ENCODE results near the gene PLA2G4B.

PLA2G4B gene

DNA sequence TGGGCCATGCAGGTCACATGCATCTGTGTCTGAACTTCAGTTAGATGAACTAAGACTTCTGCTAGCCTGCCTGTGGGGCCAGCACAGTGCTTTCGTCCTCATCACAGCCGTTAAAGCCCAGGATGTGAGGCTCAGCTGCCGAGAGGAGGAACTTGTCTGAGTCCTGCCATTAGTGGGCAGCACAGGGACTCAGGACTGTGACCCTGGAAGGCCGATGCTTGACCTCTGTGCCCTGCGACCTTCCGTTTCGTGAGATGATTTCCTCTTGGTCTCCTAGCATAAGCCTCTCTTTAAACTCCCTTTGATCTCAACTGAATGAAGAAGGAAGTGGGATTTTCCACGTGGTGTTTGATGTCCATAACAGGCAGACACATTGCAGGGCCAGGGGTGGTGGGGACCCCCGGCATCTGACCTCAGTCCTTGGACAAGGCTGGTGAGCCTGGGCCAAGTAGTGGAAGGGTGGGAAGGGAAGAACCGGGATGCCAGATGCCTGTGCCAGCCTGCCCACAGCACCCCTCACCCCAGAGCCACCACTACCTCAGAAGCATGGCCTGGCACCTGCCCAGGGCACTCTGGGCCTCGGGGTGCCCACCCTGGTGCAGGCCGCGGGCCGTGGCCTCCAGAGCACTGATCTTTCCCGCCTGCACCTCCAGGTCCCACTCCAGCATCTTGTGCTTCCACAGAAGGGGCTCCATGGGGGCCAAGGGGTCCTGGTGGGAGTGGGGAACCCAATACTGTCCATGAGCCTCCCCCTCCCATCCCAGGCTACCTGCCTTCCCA is 21.6 kb downstream of the PLA2G4B start:
- intact Hi-C loops (cut with DNase I), result no loop called here

DNA sequence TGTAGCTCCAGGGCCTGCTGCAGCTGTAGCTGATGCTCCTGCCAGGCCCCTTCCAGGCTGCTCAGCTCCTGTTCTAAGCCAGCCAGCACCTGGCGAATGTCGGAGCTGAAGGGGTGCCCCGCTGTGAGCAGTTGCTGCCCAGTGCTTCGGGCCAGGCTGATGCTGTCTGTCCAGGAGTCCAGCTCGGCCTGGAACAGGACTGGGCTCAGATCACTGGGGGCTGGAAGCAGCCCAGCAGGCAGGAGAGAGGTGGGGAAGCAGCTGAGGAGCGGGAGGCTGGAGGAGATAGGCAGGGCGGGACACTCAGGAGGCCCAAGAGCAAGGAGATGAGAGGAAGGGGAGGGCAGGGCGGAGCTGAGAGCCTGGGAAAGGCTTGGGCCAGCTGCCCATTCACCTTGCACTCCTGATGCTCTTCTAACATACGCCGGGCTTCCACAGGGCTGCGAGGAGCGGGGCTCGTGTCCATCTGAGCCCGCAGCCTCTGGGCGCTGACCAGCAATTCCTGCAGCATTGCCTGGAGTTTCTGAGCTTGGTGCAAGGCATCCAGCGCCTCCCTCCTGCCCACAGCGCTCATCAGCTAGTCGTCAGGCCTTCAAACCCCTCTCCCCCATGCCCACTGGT is 23.2 kb downstream of the PLA2G4B start:
- intact Hi-C loops (cut with DNase I), result no loop called here
- no peak for DNase-seq

More for the DNA sequence above, 21.6 kb downstream of the PLA2G4B start:
- no peak for DNase-seq

GRCh38 chr15:41862515-41863116 is 24.0 kb downstream of the PLA2G4B start:
- no peak for DNase-seq
- intact Hi-C loops (cut with DNase I), result no loop called here

GRCh38 chr15:41865490-41866055 is 26.9 kb downstream of the PLA2G4B start:
- intact Hi-C loops (cut with DNase I), result no loop called here
- DNase-seq, result no peak

DNA sequence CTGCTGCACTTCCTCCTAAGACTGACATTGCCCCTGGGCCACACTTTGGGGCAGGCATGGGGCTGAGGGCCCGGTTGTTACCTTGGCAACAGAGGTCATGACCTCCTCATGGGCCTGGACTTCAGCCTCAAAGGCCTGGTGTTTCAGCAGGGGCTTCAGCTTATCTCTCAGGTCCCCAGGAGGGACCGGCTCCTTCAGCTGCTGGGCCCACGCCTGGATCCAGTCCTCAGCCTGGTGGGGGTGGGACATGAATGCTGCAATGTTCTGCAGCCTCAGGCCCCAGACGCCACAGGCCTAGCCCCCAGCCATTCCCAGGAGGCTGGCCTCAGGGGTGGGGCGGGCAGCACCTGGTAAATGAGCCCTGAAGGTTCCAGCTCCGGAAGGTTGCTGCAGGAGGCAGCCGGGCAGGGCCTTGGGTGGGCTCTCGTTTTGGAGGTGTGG is 27.6 kb downstream of the PLA2G4B start:
- no peak for DNase-seq
- intact Hi-C loops (cut with DNase I), result no loop called here

DNA sequence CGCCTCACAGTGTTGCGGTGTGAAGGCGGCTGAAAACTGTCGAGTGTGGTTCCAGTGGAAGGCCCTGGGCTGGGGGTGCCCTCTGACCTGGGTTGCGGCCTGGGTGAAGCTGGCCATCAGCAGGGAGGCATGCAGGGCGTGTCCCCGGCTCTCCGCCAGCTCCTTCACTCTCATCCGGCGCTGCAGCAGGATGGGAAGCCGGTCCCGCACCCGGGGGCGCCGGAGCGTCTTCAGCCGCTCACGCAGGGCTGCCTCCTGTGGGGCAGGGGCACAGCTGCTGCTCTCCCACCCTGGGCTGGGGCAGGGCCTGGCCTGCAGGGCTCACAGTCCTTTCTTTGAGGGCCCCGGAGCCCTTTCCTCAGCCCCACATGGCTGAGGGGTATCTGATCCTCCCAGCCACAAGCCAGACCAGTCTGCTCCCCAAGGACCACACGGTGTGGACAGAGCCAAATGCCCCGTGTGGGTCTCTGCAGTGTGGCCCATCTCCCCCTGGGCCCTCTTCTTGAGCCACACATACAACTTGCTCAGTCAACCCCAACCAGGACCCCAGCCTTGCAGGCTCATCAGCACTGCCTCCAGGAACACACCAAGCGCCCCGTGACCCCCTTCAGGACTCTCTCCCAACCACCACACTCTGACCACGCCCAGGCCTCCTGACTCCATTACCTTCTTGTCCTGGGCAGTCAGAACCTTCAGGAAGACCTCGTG is 28.4 kb downstream of the PLA2G4B start:
- no peak for DNase-seq
- intact Hi-C loops (cut with DNase I), result no loop called here

DNA sequence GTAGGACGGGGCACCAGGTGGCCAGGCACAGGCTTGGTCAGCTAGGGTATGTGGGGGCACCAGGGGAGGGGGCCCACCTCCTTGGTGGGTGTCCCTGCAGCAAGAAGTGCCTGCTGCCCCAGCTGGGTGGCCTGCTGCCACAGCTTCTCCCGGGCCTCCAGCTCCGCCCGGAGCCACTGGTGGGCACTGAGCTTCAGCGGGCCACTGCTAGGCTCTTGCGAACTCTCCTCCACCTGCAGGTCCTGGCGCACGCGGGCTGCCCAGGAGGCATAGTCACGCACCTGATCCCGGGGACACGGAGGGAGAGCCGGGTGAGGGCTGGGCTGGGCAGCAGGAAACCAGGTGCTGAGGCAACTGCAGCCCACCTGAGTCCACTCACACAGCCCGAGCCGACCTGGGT is 29.7 kb downstream of the PLA2G4B start:
- no peak for DNase-seq
- intact Hi-C loops (cut with DNase I), result no loop called here

DNA sequence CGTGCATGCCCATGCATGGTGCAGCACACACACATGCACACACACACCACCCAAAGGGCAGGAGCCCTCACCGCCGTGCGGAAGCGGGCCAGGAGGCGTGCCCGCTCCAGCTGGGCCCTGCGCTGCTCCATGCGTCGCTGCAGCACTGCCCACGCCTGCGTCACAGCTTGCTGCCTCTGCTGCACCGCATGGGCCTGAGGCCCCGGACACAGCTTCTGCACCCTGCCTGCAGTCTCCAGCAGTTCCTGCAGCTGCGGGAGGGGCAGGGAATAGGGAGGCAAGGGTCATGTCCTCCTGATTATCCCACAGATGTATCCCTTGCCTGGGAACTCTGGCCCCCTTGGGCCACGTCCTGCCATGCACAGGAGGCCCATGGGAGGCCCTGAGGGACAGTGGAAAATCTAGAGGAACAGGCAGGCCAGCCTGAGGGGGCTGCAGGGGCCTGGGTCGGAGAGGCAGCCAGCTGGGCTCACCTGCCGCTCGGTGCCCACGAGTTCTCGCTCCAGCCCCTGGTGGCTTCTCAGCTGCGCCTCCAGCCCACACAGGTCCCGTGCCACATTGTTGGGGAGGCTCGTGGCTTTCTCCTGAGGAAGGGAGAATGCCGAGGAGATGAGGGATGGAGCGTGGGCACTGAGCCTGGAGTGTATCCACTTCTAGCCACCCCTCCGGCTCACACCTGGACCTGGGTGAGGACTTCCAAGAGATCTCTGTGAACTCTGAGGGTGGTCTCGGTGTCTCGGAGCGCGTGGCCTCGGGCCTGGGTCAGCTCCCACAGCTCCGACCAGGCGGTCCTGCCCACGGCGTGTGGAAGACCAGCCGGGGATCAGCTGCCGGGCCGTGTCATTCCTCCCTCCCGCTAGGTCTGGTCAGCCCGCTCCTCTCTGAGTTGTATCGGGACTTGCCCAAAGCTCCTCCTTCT is 31.4 kb downstream of the PLA2G4B start:
- no peak for DNase-seq
- intact Hi-C loops (cut with DNase I), result no loop called here

DNA sequence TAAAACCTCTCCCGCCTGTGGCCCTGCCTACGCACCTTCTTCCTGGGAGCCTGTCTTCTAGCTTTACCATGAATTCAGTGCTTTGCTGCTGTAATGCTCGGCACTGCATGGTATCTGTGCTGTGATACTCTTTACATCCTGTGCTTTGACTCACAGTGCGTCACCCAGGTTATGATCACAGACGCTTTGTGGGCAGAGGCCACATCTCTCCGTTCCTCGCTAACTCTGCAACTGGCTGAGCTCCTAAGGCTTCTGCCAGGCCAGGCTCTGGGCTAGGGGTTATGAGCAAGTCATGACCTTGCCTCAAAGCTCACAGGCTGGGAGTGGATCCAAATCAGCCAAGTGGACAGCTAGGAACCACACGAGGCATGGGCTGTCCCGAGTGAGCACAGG is 32.0 kb downstream of the PLA2G4B start:
- intact Hi-C loops (cut with DNase I), result no loop called here
- DNase-seq, result peak in 2 of 42 donors; percentile 11 to 37

GRCh38 chr15:41871175-41871905 is 32.7 kb downstream of the PLA2G4B start:
- no peak for DNase-seq
- intact Hi-C loops (cut with DNase I), result no loop called here

DNA sequence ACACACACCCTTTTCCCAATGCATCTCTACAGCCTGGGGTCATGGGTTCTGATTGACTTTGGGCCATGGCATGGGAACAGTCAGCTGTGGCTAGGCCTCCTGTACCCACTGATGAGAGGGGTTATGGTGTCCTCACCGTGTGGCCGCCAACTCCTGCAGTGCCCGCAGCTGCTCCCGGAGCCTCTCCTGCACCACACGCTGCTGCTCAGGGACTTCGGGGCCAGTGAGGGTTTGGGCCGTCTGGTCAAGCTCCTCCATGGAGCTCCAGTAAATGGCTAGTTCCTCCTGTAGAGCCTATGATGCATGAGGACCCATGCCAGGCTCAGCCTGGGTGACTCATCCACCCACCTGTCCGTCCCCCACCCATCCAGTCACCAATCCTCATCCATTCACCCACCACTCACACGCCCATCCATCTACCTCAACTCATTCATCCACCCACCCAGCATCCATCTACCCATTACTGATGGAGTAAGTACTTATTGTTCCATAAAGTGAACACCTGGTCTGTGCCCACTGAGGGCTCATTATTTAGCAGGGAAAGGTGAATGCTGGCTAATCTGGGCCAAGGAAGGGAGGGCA is 33.6 kb downstream of the PLA2G4B start:
- peak in 4 of 42 donors; percentile 25 to 55 (median 44) for DNase-seq
- intact Hi-C loops (cut with DNase I), result no loop called here

- intact Hi-C loops (cut with DNase I), result no loop called here
- no peak for DNase-seq
Observed at GRCh38 chr15:41873711-41874110, 35.1 kb downstream of the PLA2G4B start.

GRCh38 chr15:41874736-41875135 is 36.1 kb downstream of the PLA2G4B start:
- intact Hi-C loops (cut with DNase I), result no loop called here
- DNase-seq, result no peak

GRCh38 chr15:41876007-41876406 is 37.4 kb downstream of the PLA2G4B start:
- DNase-seq, result no peak
- intact Hi-C loops (cut with DNase I), result no loop called here

GRCh38 chr15:41876689-41877088 is 38.0 kb downstream of the PLA2G4B start:
- no peak for DNase-seq
- intact Hi-C loops (cut with DNase I), result no loop called here

DNA sequence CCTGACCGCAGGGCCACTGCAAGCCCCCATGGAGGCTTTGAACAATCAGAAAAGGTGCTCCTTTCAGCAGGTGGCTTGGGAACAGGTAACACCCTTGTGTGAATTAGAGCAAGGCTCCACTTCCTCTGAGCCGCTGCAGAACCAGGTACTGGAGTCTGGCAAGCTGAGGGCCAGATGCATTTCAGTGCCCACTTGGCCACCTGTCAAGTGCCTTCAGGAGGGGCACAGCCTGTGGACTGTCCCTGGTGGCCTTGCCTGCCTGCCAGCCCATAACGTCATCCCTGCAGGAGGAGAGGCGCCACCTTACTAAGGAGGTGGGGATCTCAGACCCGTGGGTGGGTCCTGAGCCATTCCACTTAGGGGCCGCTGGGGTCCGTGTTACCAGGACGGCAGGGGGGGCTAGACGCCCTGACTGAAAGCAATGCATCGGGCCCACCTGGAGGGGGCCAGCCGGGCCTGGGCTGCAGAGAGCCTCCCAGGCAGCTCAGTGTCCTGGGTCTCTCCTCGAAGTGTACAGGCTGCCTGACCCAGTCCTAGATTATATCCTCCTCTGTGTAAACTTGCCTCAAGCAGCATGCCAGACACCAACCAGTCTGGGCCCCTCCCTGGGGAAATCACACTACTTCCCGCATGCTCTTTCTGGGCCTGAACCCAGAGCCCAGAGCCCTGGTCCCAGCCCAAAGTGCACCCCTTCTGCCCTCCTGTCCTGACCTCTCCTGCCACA is 39.1 kb downstream of the PLA2G4B start:
- DNase-seq, result no peak
- intact Hi-C loops (cut with DNase I), result no loop called here

- intact Hi-C loops (cut with DNase I), result no loop called here
- peak in 1 of 42 donors; percentile 30 for DNase-seq
Observed at GRCh38 chr15:41878355-41878699, 39.7 kb downstream of the PLA2G4B start.

All from head of caudate nucleus (tissue), 42 donors.